CD4-positive, alpha-beta memory T cell (primary cell): Measurements from ENCODE around the gene DCUN1D4. TPM values are rescaled to one million over a fixed set of nuclear protein-coding genes. Genes with fewer than 3 reads are reported as not detected.

Experiments used
- CTCF ChIA-PET: fragments of 350-600 bp; sonication (Branson Sonifier 250); formaldehyde crosslinking; loops from one replicate; lab custom pipeline; 2021; ENCODE audit warnings: inconsistent platforms; ENCODE audit not compliant: partially characterized antibody; lab: Charles Lee
- POLR2A ChIA-PET: fragments of 350-600 bp; sonication (Branson Sonifier 250); formaldehyde crosslinking; loops from one replicate; lab custom pipeline; 2021; ENCODE audit not compliant: partially characterized antibody; lab: Charles Lee
- DNase-seq, 5 donors: peaks; one replicate each; pipeline versions ENCODE4 v3.0.0 to v3.0.0-alpha.2; 2020 to 2022; ENCODE audit warnings: mixed read lengths in 1 of 5
- H3K27ac ChIP-seq: one replicate; pipeline ENCODE4 v1.7.0; 2013; ENCODE audit warnings: low read depth, low read length
- H3K27me3 ChIP-seq: 2 replicates; pipeline ENCODE4 v1.7.0; 2013; ENCODE audit warnings: mild to moderate bottlenecking, low read length, moderate library complexity; ENCODE audit not compliant: insufficient read depth
- H3K36me3 ChIP-seq: 2 replicates; pipeline ENCODE4 v1.7.0; 2013; ENCODE audit warnings: mild to moderate bottlenecking, low read length, moderate library complexity; ENCODE audit not compliant: insufficient read depth
- H3K4me1 ChIP-seq: 2 replicates; pipeline ENCODE4 v1.7.0; 2013; ENCODE audit warnings: mild to moderate bottlenecking, low read length, moderate library complexity; ENCODE audit not compliant: insufficient read depth
- H3K4me3 ChIP-seq, 2 donors: one replicate each; pipeline ENCODE4 v1.7.0; 2013; ENCODE audit warnings: low read length in 2 of 2, mild to moderate bottlenecking in 1 of 2
- H3K9me3 ChIP-seq, 2 donors: one replicate each; pipeline ENCODE4 v1.7.0; 2013; ENCODE audit warnings: low read length in 2 of 2, control low read depth in 1 of 2; ENCODE audit not compliant: control insufficient read depth in 1 of 2
- H3K27ac Mint-ChIP-seq, 7 donors: one replicate each; pipeline ENCODE4 v1.8.0; 2020 to 2021; ENCODE audit warnings: mixed read lengths in 7 of 7, mild to moderate bottlenecking in 6 of 7, inconsistent platforms in 3 of 7, moderate library complexity in 3 of 7
- H3K27me3 Mint-ChIP-seq, 2 donors: one replicate each; pipeline ENCODE4 v1.8.0; 2020 to 2021; ENCODE audit warnings: mixed read lengths in 2 of 2
- H3K36me3 Mint-ChIP-seq, 2 donors: one replicate each; pipeline ENCODE4 v1.8.0; 2020 to 2021; ENCODE audit warnings: mixed read lengths in 2 of 2, inconsistent platforms in 1 of 2, mild to moderate bottlenecking in 1 of 2
- H3K4me1 Mint-ChIP-seq, 4 donors: one replicate each; pipeline ENCODE4 v1.8.0; 2020 to 2021; ENCODE audit warnings: mixed read lengths in 4 of 4, mild to moderate bottlenecking in 1 of 4
- H3K4me3 Mint-ChIP-seq, 8 donors: one replicate each; pipeline ENCODE4 v1.8.0; 2020 to 2021; ENCODE audit warnings: mixed read lengths in 8 of 8, mild to moderate bottlenecking in 7 of 8, moderate library complexity in 6 of 8, inconsistent platforms in 3 of 8
- H3K9me3 Mint-ChIP-seq, 8 donors: one replicate each; pipeline ENCODE4 v1.8.0; 2020 to 2021; ENCODE audit warnings: mixed read lengths in 8 of 8, mild to moderate bottlenecking in 5 of 8, inconsistent platforms in 3 of 8, moderate library complexity in 1 of 8
- intact Hi-C: fragments of 100-400 bp; cut with micrococcal nuclease; formaldehyde crosslinking; loops from one replicate; pipeline ENCODE4 v1.15.1; 2023
- polyA plus RNA-seq, 2 donors: library from polyadenylated mRNA; unstranded; fragments of 300-500 nt; fragmentation: Illumina TruSeq; gene quantifications; one replicate each; pipeline ENCODE4 v1.2.3, GENCODE V29; 2021
- total RNA-seq, 2 experiments: library from RNA; stranded (reverse); gene quantifications; one replicate each; pipeline ENCODE4 v1.2.3, GENCODE V29; 2021

The DCUN1D4 gene
- total and polyA plus RNA-seq, 4 experiments from 2014 or later = 13.5 to 58.9 (median 38.2) TPM

GRCh38 chr4:51960486-51960885 lies 117.5 kb downstream of the DCUN1D4 start:
- no peak overlapping the region for H3K27ac ChIP-seq
- no peaks in the 10 kb centered on the region for H3K4me1 Mint-ChIP-seq
- no peaks in the 10 kb centered on the region for H3K36me3 ChIP-seq
- intact Hi-C loops = no loop called here
- H3K9me3 ChIP-seq = no peaks in the 10 kb centered on the region
- no peaks in the 10 kb centered on the region for H3K27me3 ChIP-seq
- no peak overlapping the region for H3K27ac Mint-ChIP-seq
- DNase-seq = no peak
- H3K4me3 Mint-ChIP-seq = no peak overlapping the region
- H3K27me3 Mint-ChIP-seq = peaks cover 3 to 6% of the 10 kb centered on the region in 2 donors
- ChIA-PET POLR2A (no interaction called here), CTCF (no interaction called here)
- no peaks in the 10 kb centered on the region for H3K36me3 Mint-ChIP-seq
- H3K9me3 Mint-ChIP-seq = peaks cover 0 to 6% (median 0%) of the 10 kb centered on the region in 8 donors
- no peaks in the 10 kb centered on the region for H3K4me1 ChIP-seq
- no peak overlapping the region for H3K4me3 ChIP-seq

GRCh38 chr4:51963841-51964517 lies 121.0 kb downstream of the DCUN1D4 start:
- DNase-seq = no peak
- H3K9me3 Mint-ChIP-seq = peaks cover 0 to 6% (median 4%) of the 10 kb centered on the region in 8 donors
- H3K4me3 Mint-ChIP-seq = no peak overlapping the region
- intact Hi-C loops = no loop called here
- H3K27ac Mint-ChIP-seq = no peak overlapping the region
- POLR2A ChIA-PET = no interaction called here
- H3K4me3 ChIP-seq = no peak overlapping the region
- no peaks in the 10 kb centered on the region for H3K4me1 ChIP-seq
- no peaks in the 10 kb centered on the region for H3K4me1 Mint-ChIP-seq
- H3K27ac ChIP-seq = no peak overlapping the region
- no peaks in the 10 kb centered on the region for H3K9me3 ChIP-seq
- H3K27me3 ChIP-seq = no peaks in the 10 kb centered on the region
- H3K27me3 Mint-ChIP-seq = peaks cover 0 to 3% of the 10 kb centered on the region in 2 donors
- no peaks in the 10 kb centered on the region for H3K36me3 Mint-ChIP-seq
- CTCF ChIA-PET = no interaction called here
- no peaks in the 10 kb centered on the region for H3K36me3 ChIP-seq

DNA sequence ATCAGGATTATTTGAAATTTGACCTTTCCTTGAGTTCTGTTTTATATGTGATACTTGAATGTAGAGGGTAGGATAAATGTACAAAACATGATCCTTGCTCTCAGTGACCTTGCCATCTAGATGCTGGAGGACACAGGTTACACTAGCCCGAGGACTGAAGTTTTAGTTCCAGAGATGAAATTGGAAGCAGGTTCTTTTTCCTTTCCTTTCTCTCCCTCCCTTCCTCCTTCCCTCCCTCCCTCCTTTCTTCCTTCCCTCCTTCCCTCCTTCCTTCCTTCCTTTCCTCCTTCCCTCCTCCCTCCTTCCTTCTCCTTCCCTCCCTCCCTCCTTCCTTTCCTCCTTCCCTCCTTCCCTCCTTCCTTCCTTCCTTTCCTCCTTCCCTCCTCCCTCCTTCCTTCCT lies 122.9 kb downstream of the DCUN1D4 start:
- POLR2A ChIA-PET = no interaction called here
- H3K9me3 ChIP-seq = no peaks in the 10 kb centered on the region
- no peaks in the 10 kb centered on the region for H3K4me1 ChIP-seq
- intact Hi-C loops = no loop called here
- H3K4me1 Mint-ChIP-seq = no peaks in the 10 kb centered on the region
- no peak overlapping the region for H3K4me3 Mint-ChIP-seq
- H3K27me3 ChIP-seq = no peaks in the 10 kb centered on the region
- H3K4me3 ChIP-seq = no peak overlapping the region
- peaks cover 0 to 11% (median 5%) of the 10 kb centered on the region in 8 donors for H3K9me3 Mint-ChIP-seq
- H3K27me3 Mint-ChIP-seq = peaks cover 0 to 3% of the 10 kb centered on the region in 2 donors
- H3K27ac ChIP-seq = no peak overlapping the region
- no peak overlapping the region for H3K27ac Mint-ChIP-seq
- DNase-seq = no peak
- H3K36me3 Mint-ChIP-seq = no peaks in the 10 kb centered on the region
- CTCF ChIA-PET = no interaction called here
- H3K36me3 ChIP-seq = no peaks in the 10 kb centered on the region

Other genes starting within 250 kb of the DCUN1D4 start
- under 1 TPM; 0.30 to 0.41 TPM for gene LRRC66, start 177.2 kb downstream of the DCUN1D4 start, total RNA-seq
- under 1 TPM in 1 of 2 donors, not detected in 1; 0.08 TPM for gene LRRC66, start 177.2 kb downstream of the DCUN1D4 start, polyA plus RNA-seq
- 1 to 10 TPM; 7.4 to 7.5 TPM for gene SGCB, start 195.1 kb downstream of the DCUN1D4 start, total RNA-seq
- gene SGCB, start 195.1 kb downstream of the DCUN1D4 start, polyA plus RNA-seq = 1 to 10 TPM; 5.1 to 7.4 TPM
- gene SPATA18, start 208.2 kb downstream of the DCUN1D4 start, total RNA-seq = under 1 TPM in 1 of 2 experiments, not detected in 1; 0.44 TPM
- gene SPATA18, start 208.2 kb downstream of the DCUN1D4 start, polyA plus RNA-seq = not detected